ENCODE results near the gene TRIM42. TPM values are rescaled to one million over a fixed set of nuclear protein-coding genes. Genes with fewer than 3 reads are reported as not detected.

TRIM42 gene
- total and polyA plus RNA-seq, 9 of the 15 experiments (the other 6 are each of a cell fraction or from before 2014, with no cell fraction given) = not detected

GRCh38 chr3:140686128-140686527, 8.3 kb downstream of the TRIM42 start:
- Histone ChIP-seq H3K27me3 (ENCODE audit: control insufficient read depth in 2 of 2, insufficient read depth in 2 of 2, low read length in 2 of 2) (peaks cover 5 to 13% of the 10 kb centered on the region in 2 experiments; a peak in 3 of 5 replicates), H3K4me2 (ENCODE audit: insufficient read depth, low read length) (no peak overlapping the region), H3K36me3 (ENCODE audit: control insufficient read depth, insufficient read depth, low read length) (no peaks in the 10 kb centered on the region; the same call in 2 of the 3 replicates), H4K20me1 (replicated peaks; ENCODE audit: control insufficient read depth, insufficient read depth, low read length) (no peaks in the 10 kb centered on the region), H3K4me1 (replicated peaks in 1 of 2; ENCODE audit: control insufficient read depth in 2 of 2, insufficient read depth in 2 of 2, low read length in 2 of 2) (no peaks in the 10 kb centered on the region), H2AFZ (ENCODE audit: low read depth, low read length) (no peak overlapping the region), H3K4me3 (no peak overlapping the region), H3K9ac (ENCODE audit: insufficient read depth in 1 of 2, low read depth in 2 of 2, low read length in 2 of 2) (no peak overlapping the region), H3K79me2 (ENCODE audit: control insufficient read depth, insufficient read depth, low read length) (no peaks in the 10 kb centered on the region), H3K27ac (ENCODE audit: extremely low read depth, low read depth, low read length) (no peak overlapping the region), H3K9me3 (replicated peaks; ENCODE audit: control insufficient read depth, insufficient read depth, low read depth, low read length) (no peaks in the 10 kb centered on the region), H3K9me1 (ENCODE audit: control insufficient read depth, insufficient read depth, low read length) (no peaks in the 10 kb centered on the region)
- WGBS (ENCODE audit: insufficient coverage, low coverage, missing lambda C conversion rate) = 3% methylated on average over 2 of the region's 2 CpGs
- ATAC-seq (no peak), DNase-seq (ENCODE audit: extremely low read depth in 1 of 4, low spot score in 3 of 4) (no peak), FAIRE-seq (no peak)
- no TSS peak for BruUV-seq (replicated peaks)
- POLR2A ChIA-PET = no interaction called here
- CTCF ChIA-PET (ENCODE audit: low intra/inter-chr PET ratio) = no interaction called here
- intact Hi-C loops (cut with micrococcal nuclease) = no loop called here
- in situ Hi-C loops (cut with MboI) = no loop called here
- TF ChIP-seq PHF20 (IDR thresholded peaks at IDR 0.05; ENCODE audit: partially characterized antibody) (no peak), PRPF4 (IDR thresholded peaks at IDR 0.05; ENCODE audit: insufficient read depth, low read depth, low read length, poor library complexity, severe bottlenecking) (no peak), NFIX (CRISPR knock-in tag; IDR thresholded peaks at IDR 0.05; ENCODE audit: low read depth) (no peak), CC2D1A (IDR thresholded peaks at IDR 0.05) (no peak), CTCF (IDR thresholded peaks at IDR 0.05 in 2 of 3, conservative IDR thresholded peaks at IDR 0.05 in 1 of 3; ENCODE audit: insufficient read depth in 2 of 3, low read depth in 1 of 3, low read length in 3 of 3) (no peak), CLOCK (CRISPR knock-in tag; IDR thresholded peaks at IDR 0.05; ENCODE audit: borderline replicate concordance) (no peak), AFF1 (IDR thresholded peaks at IDR 0.05; ENCODE audit: low read depth in 1 of 2, partially characterized antibody in 2 of 2) (no peak), KLF10 (CRISPR knock-in tag; IDR thresholded peaks at IDR 0.05) (no peak), E4F1 (CRISPR knock-in tag; IDR thresholded peaks at IDR 0.05; ENCODE audit: borderline replicate concordance) (no peak), KLF13 (tag; IDR thresholded peaks at IDR 0.05; ENCODE audit: borderline replicate concordance, low read depth) (no peak), TBL1XR1 (IDR thresholded peaks at IDR 0.05; ENCODE audit: low read length in 2 of 2) (no peak)

All from K562 (cell line).